Measurements from ENCODE around the gene ACADL. TPM values are rescaled to one million over a fixed set of nuclear protein-coding genes. Genes with fewer than 3 reads are reported as not detected.

The ACADL gene
- total RNA-seq, result 10 to 100 TPM; 11.1 to 24.1 (median 21.7) TPM
- polyA plus RNA-seq, result 10 to 100 TPM; 27.7 to 30.9 TPM

- peak within 1 kb of the TSS; percentile 30 to 77 (median 54) for H3K4me3 ChIP-seq
- intact Hi-C loops (cut with DNase I), result no loop called here
- TF ChIP-seq CTCF (IDR thresholded peaks at IDR 0.05), result no peak
These were observed at the start of gene ACADL for GRCh38 chr2:210224941-210225672. ACADL (minus strand) TSS chr2:210225447; CDS start chr2:210225263, 184 bp downstream.

GRCh38 chr2:210271300-210271699 lies 46.1 kb upstream of the ACADL start:
- no peak for TF ChIP-seq CTCF (IDR thresholded peaks at IDR 0.05)
- FAIRE-seq (no peak), DNase-seq (no peak), ATAC-seq (no peak)
- intact Hi-C loops (cut with DNase I), result no loop called here
- Histone ChIP-seq H3K27ac (no peak overlapping the region), H3K9me3 (no peaks in the 10 kb centered on the region), H3K27me3 (no peaks in the 10 kb centered on the region), H3K4me1 (no peaks in the 10 kb centered on the region), H3K36me3 (no peaks in the 10 kb centered on the region), H3K4me3 (no peak overlapping the region)

More at GRCh38 chr2:210224941-210225672, at the start of gene ACADL:
- Histone ChIP-seq H3K27ac (peak within 1 kb of the TSS; percentile 89 to 98 (median 98)), H3K36me3 (no peaks in the 10 kb centered on the region), H3K4me1 (peaks cover 0 to 26% (median 19%) of the 10 kb centered on the region in 3 donors), H3K27me3 (no peaks in the 10 kb centered on the region), H3K9me3 (no peaks in the 10 kb centered on the region)
- 1% methylated on average over 66 to 69 of the region's 69 CpGs for WGBS, 2 donors
- peak; percentile 83 to 91 (median 90) for ATAC-seq
- DNase-seq, result peak; percentile 81 to 94 (median 86)
- no peak for FAIRE-seq

- intact Hi-C loops (cut with DNase I), result no loop called here
- TF ChIP-seq CTCF (IDR thresholded peaks at IDR 0.05), result no peak
- 57 to 62% methylated on average over 3 of the region's 3 CpGs for whole genome bisulfite sequencing, 2 donors
- H3K9me3 ChIP-seq, result no peaks in the 10 kb centered on the region
- no peak for DNase-seq
- no peak overlapping the region for H3K4me3 ChIP-seq
- no peak overlapping the region for H3K27ac ChIP-seq
- H3K36me3 ChIP-seq, result no peaks in the 10 kb centered on the region
- ATAC-seq, result no peak
- no peak for FAIRE-seq
- no peaks in the 10 kb centered on the region for H3K27me3 ChIP-seq
- no peaks in the 10 kb centered on the region for H3K4me1 ChIP-seq
These were observed 43.9 kb upstream of the ACADL start for GRCh38 chr2:210269148-210269547.

- ATAC-seq (no peak), FAIRE-seq (no peak), DNase-seq (no peak)
- H3K27ac ChIP-seq, result no peak overlapping the region
- no peaks in the 10 kb centered on the region for H3K36me3 ChIP-seq
- no peak overlapping the region for H3K4me3 ChIP-seq
- intact Hi-C loops (cut with DNase I), result no loop called here
- WGBS, 2 donors, result 88 to 89% methylated on average over 1 of the region's 1 CpG
- no peaks in the 10 kb centered on the region for H3K27me3 ChIP-seq
- H3K4me1 ChIP-seq, result no peaks in the 10 kb centered on the region
- H3K9me3 ChIP-seq, result no peaks in the 10 kb centered on the region
- no peak for TF ChIP-seq CTCF (IDR thresholded peaks at IDR 0.05)
These were observed 43.0 kb upstream of the ACADL start for GRCh38 chr2:210268281-210268680.

GRCh38 chr2:210267698-210268097 lies 42.5 kb upstream of the ACADL start:
- Histone ChIP-seq H3K9me3 (no peaks in the 10 kb centered on the region), H3K36me3 (no peaks in the 10 kb centered on the region), H3K4me3 (no peak overlapping the region), H3K4me1 (no peaks in the 10 kb centered on the region), H3K27ac (no peak overlapping the region), H3K27me3 (no peaks in the 10 kb centered on the region)
- intact Hi-C loops (cut with DNase I), result no loop called here
- FAIRE-seq (no peak), DNase-seq (no peak), ATAC-seq (no peak)
- TF ChIP-seq CTCF (IDR thresholded peaks at IDR 0.05), result no peak
- WGBS, 2 donors, result 14 to 17% methylated on average over 1 of the region's 1 CpG
